H9 (cell line): ENCODE data around the gene PTTG1IP. TPM values are rescaled to one million over a fixed set of nuclear protein-coding genes. Genes with fewer than 3 reads are reported as not detected.
A peak's percentile ranks its signal among the peaks of the same experiment; 100 is the strongest.

ENCODE experiments used
- DNase-seq: peaks from one replicate; pipeline ENCODE4 v3.0.0-alpha.2; 2017
- H2AFZ ChIP-seq: one replicate; pipeline ENCODE4 v1.6.1; 2013; ENCODE audit warnings: mild to moderate bottlenecking, low read length, control low read depth, moderate library complexity
- H2AK5ac ChIP-seq: 2 replicates; pipeline ENCODE4 v1.6.1; 2013; ENCODE audit warnings: low read length, control low read depth, mixed read lengths; ENCODE audit not compliant: insufficient read length
- H2BK120ac ChIP-seq: one replicate; pipeline ENCODE4 v1.6.1; 2013; ENCODE audit warnings: low read depth, mild to moderate bottlenecking, low read length, control low read depth, inconsistent platforms; ENCODE audit not compliant: poor library complexity, severe bottlenecking
- H2BK12ac ChIP-seq: 2 replicates; pipeline ENCODE4 v1.6.1; 2013; ENCODE audit warnings: low read length, control low read depth, mixed read lengths, low read depth; ENCODE audit not compliant: insufficient read length
- H2BK15ac ChIP-seq: 2 replicates; pipeline ENCODE4 v1.6.1; 2013; ENCODE audit warnings: low read depth, low read length, control low read depth
- H2BK20ac ChIP-seq: one replicate; pipeline ENCODE4 v1.6.1; 2013; ENCODE audit warnings: low read depth, mild to moderate bottlenecking, low read length, control low read depth, inconsistent platforms; ENCODE audit not compliant: poor library complexity, severe bottlenecking
- H2BK5ac ChIP-seq: 2 replicates; pipeline ENCODE4 v1.6.1; 2013; ENCODE audit warnings: low read length, control low read depth, mixed read lengths; ENCODE audit not compliant: insufficient read length
- H3K14ac ChIP-seq: 2 replicates; pipeline ENCODE4 v1.6.1; 2013; ENCODE audit warnings: low read length, control low read depth; ENCODE audit not compliant: insufficient read depth
- H3K18ac ChIP-seq: 2 replicates; pipeline ENCODE4 v1.6.1; 2013; ENCODE audit warnings: low read depth, mild to moderate bottlenecking, mixed read lengths, low read length, control low read depth; ENCODE audit not compliant: insufficient read length
- H3K23ac ChIP-seq: 2 replicates; pipeline ENCODE4 v1.6.1; 2013; ENCODE audit warnings: low read length, control low read depth, mixed read lengths, low read depth; ENCODE audit not compliant: insufficient read length
- H3K23me2 ChIP-seq: 2 replicates; pipeline ENCODE4 v1.6.1; 2013; ENCODE audit warnings: low read depth, mild to moderate bottlenecking, mixed read lengths, low read length, control low read depth; ENCODE audit not compliant: insufficient read length, poor library complexity, severe bottlenecking
- H3K27ac ChIP-seq: 2 replicates; pipeline ENCODE4 v1.5.1; 2013; ENCODE audit warnings: low read length, control low read depth, mixed read lengths, low read depth; ENCODE audit not compliant: insufficient read length
- H3K27me3 ChIP-seq: 2 replicates; pipeline ENCODE4 v1.6.1; 2013; ENCODE audit warnings: low read length, control low read depth, inconsistent platforms; ENCODE audit not compliant: insufficient read depth
- H3K4ac ChIP-seq: 2 replicates; pipeline ENCODE4 v1.6.1; 2013; ENCODE audit warnings: low read depth, mild to moderate bottlenecking, control low read depth, inconsistent platforms, low read length, moderate library complexity
- H3K4me1 ChIP-seq: 2 replicates; pipeline ENCODE4 v1.6.1; 2013; ENCODE audit warnings: low read length, control low read depth, inconsistent platforms; ENCODE audit not compliant: insufficient read depth
- H3K4me2 ChIP-seq: 2 replicates; pipeline ENCODE4 v1.6.1; 2013; ENCODE audit warnings: low read length, control low read depth, mixed read lengths; ENCODE audit not compliant: insufficient read length, insufficient read depth
- H3K56ac ChIP-seq: 2 replicates; pipeline ENCODE4 v1.6.1; 2013; ENCODE audit warnings: low read depth, mild to moderate bottlenecking, mixed read lengths, low read length, control low read depth; ENCODE audit not compliant: insufficient read length
- H3K79me1 ChIP-seq: 2 replicates; pipeline ENCODE4 v1.6.1; 2013; ENCODE audit warnings: low read depth, mild to moderate bottlenecking, moderate library complexity, low read length, control low read depth, inconsistent platforms; ENCODE audit not compliant: insufficient read depth, poor library complexity, severe bottlenecking
- H3K79me2 ChIP-seq: 2 replicates; pipeline ENCODE4 v1.6.1; 2013; ENCODE audit warnings: low read length, control low read depth, inconsistent platforms; ENCODE audit not compliant: insufficient read depth
- H3K9ac ChIP-seq: 2 replicates; pipeline ENCODE4 v1.6.1; 2013; ENCODE audit warnings: low read length, control low read depth, mixed read lengths; ENCODE audit not compliant: insufficient read length; ENCODE audit errors: extremely low read depth
- H3K9me3 ChIP-seq: one replicate; pipeline ENCODE4 v1.6.1; 2013; ENCODE audit warnings: low read depth, low read length, inconsistent platforms; ENCODE audit not compliant: control insufficient read depth
- H3T11ph ChIP-seq: one replicate; pipeline ENCODE4 v1.6.1; 2013; ENCODE audit warnings: mild to moderate bottlenecking, low read length, control low read depth, inconsistent platforms
- H4K20me1 ChIP-seq: one replicate; pipeline ENCODE4 v1.6.1; 2013; ENCODE audit not compliant: control insufficient read depth, insufficient read length, insufficient read depth
- H4K5ac ChIP-seq: 2 replicates; pipeline ENCODE4 v1.6.1; 2013; ENCODE audit warnings: low read depth, mild to moderate bottlenecking, mixed read lengths, low read length, control low read depth; ENCODE audit not compliant: insufficient read length
- H4K8ac ChIP-seq: replicated peaks from 2 replicates; pipeline ENCODE4 v1.6.1; 2013; ENCODE audit warnings: low read length, control low read depth, mixed read lengths, low read depth; ENCODE audit not compliant: insufficient read length
- H4K91ac ChIP-seq: 2 replicates; pipeline ENCODE4 v1.6.1; 2013; ENCODE audit warnings: low read depth, mild to moderate bottlenecking, moderate library complexity, mixed read lengths, low read length, control low read depth; ENCODE audit not compliant: insufficient read length
- H3K27ac Mint-ChIP-seq, 3 experiments: 2 replicates in 2 of 3; 3 replicates in 1 of 3; pipeline ENCODE4 v1.8.0; 2020 to 2021; ENCODE audit warnings: mixed read lengths in 3 of 3, mild to moderate bottlenecking in 1 of 3, moderate library complexity in 1 of 3
- H3K27me3 Mint-ChIP-seq: 2 replicates; pipeline ENCODE4 v1.8.0; 2021; ENCODE audit warnings: low read depth, mild to moderate bottlenecking, moderate library complexity, mixed read lengths
- H3K36me3 Mint-ChIP-seq, 3 experiments: 2 replicates in 2 of 3; 3 replicates in 1 of 3; pipeline ENCODE4 v1.8.0; 2020 to 2021; ENCODE audit warnings: low read depth in 3 of 3, mixed read lengths in 3 of 3; ENCODE audit not compliant: insufficient read depth in 1 of 3
- H3K4me1 Mint-ChIP-seq, 2 experiments: 2 replicates each; pipeline ENCODE4 v1.8.0; 2020; ENCODE audit warnings: mixed read lengths in 2 of 2
- H3K4me3 Mint-ChIP-seq, 2 experiments: 2 replicates in 1 of 2; 3 replicates in 1 of 2; pipeline ENCODE4 v1.8.0; 2020 to 2021; ENCODE audit warnings: mild to moderate bottlenecking in 2 of 2, mixed read lengths in 2 of 2, moderate library complexity in 1 of 2
- H3K9me3 Mint-ChIP-seq, 2 experiments: 2 replicates in 1 of 2; 3 replicates in 1 of 2; pipeline ENCODE4 v1.8.0; 2020; ENCODE audit warnings: mild to moderate bottlenecking in 2 of 2, mixed read lengths in 2 of 2, moderate library complexity in 1 of 2
- CTCF ChIP-seq: fragments of 200-600 bp; sonication (generic); conservative IDR thresholded peaks from 3 replicates; pipeline ENCODE4 v1.8.0; 2021; ENCODE audit warnings: antibody characterized with exemption, mild to moderate bottlenecking
- WGBS: extraction: QIAGEN DNeasy Blood & Tissue Kit; methylation state at CpG from one replicate; pipeline ENCODE4 v1.1.7; 2013; ENCODE audit warnings: missing lambda C conversion rate, low lambda C conversion rate, mixed read lengths; ENCODE audit not compliant: insufficient read length; ENCODE audit errors: extremely low coverage; 5-methylcytosine and 5-hydroxymethylcytosine counted together
- total RNA-seq: library from RNA; stranded (reverse); gene quantifications from 2 replicates; pipeline ENCODE4 v1.2.1, GENCODE V29; 2021

PTTG1IP gene
- total RNA-seq, 1 experiment from 2014 or later = 107 TPM

DNA sequence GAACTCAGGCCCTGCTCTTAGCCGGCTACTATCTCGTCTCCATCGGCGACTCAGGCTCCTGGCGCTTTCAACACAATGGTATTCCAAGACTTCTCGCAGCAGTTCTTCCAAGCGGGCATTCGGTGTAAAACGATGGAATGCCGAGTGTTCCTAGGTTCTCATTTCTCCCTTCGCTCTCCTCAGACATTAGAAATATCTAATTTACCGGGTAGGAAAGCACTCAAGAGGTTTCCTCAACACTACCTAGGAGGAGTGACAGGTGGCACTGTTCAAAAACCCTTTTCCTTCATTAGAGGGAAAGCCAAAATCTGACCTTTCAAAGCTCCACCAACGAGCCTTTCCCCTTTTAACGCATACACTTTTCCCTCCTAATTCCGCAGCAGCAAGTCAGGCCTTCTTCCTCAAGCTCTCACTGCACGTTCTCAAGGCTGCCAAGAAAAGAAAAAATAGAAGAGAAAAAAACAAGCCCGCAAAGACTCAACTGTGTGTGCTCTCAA lies 72.5 kb downstream of the PTTG1IP start:
- H4K91ac ChIP-seq = no peak overlapping the region
- no peak overlapping the region for H3K27ac ChIP-seq
- H2AFZ ChIP-seq = no peak overlapping the region
- no peak overlapping the region for H2BK12ac ChIP-seq
- H2BK20ac ChIP-seq = no peak overlapping the region
- no peaks in the 10 kb centered on the region for H3K27me3 Mint-ChIP-seq
- no peak overlapping the region for H2BK15ac ChIP-seq
- no peak overlapping the region for H3K23ac ChIP-seq
- H2BK5ac ChIP-seq = no peak overlapping the region
- H3K9me3 Mint-ChIP-seq = no peaks in the 10 kb centered on the region
- H3K18ac ChIP-seq = no peak overlapping the region
- peaks cover 13% of the 10 kb centered on the region for H3K23me2 ChIP-seq
- H4K20me1 ChIP-seq = no peaks in the 10 kb centered on the region
- TF ChIP-seq CTCF = peak; percentile 54
- no peaks in the 10 kb centered on the region for H3K27me3 ChIP-seq
- H3K79me1 ChIP-seq = peaks cover 2% of the 10 kb centered on the region
- peak overlapping the region; percentile 48 for H3K4me2 ChIP-seq
- H3K79me2 ChIP-seq = peaks cover 19% of the 10 kb centered on the region; the same call in 1 of the 2 replicates
- H3K36me3 Mint-ChIP-seq = peaks cover 26 to 63% (median 48%) of the 10 kb centered on the region in 3 experiments
- peak overlapping the region; percentile 29 for H3K9ac ChIP-seq
- H3K4ac ChIP-seq = no peak overlapping the region
- no peak overlapping the region for H3K56ac ChIP-seq
- no peak overlapping the region for H4K5ac ChIP-seq
- peak overlapping the region; percentile 59 to 98 (median 95); a peak in 5 of 7 replicates for H3K27ac Mint-ChIP-seq
- DNase-seq = no peak
- no CpG with 5 or more reads among the region's 17 CpGs for WGBS
- H3K14ac ChIP-seq = no peak overlapping the region
- no peak overlapping the region for H2BK120ac ChIP-seq
- no peaks in the 10 kb centered on the region for H3K9me3 ChIP-seq
- no peak overlapping the region for H2AK5ac ChIP-seq
- H4K8ac ChIP-seq = no peak overlapping the region
- H3K4me1 ChIP-seq = no peaks in the 10 kb centered on the region
- H3K4me3 Mint-ChIP-seq = peak overlapping the region; percentile 95 to 96
- H3T11ph ChIP-seq = no peak overlapping the region
- H3K4me1 Mint-ChIP-seq = peaks cover 23 to 32% of the 10 kb centered on the region in 2 experiments
